GM06990 (cell line): ENCODE data around the gene FEM1B.

Experiments
- DNase-seq: peaks from one replicate; pipeline ENCODE4 v3.0.0-alpha.2; 2011; ENCODE audit not compliant: insufficient read length; ENCODE audit errors: extremely low read depth
- H3K27me3 ChIP-seq: replicated peaks from 2 replicates; pipeline ENCODE4 v1.6.0; 2011; ENCODE audit warnings: low read length; ENCODE audit not compliant: control insufficient read depth, insufficient read depth
- H3K36me3 ChIP-seq: 2 replicates; pipeline ENCODE4 v1.5.1; 2011; ENCODE audit warnings: low read length; ENCODE audit not compliant: control insufficient read depth, insufficient read depth
- H3K4me3 ChIP-seq: replicated peaks from 2 replicates; pipeline ENCODE4 v1.5.1; 2011; ENCODE audit warnings: low read depth, mild to moderate bottlenecking, control low read depth, low read length
- TF ChIP-seq, protein P1 (sequence below): IDR thresholded peaks from 2 replicates; pipeline ENCODE4 v1.5.1; 2011; ENCODE audit warnings: low read length, control low read depth, mild to moderate bottlenecking, inconsistent platforms; ENCODE audit not compliant: insufficient read depth, poor library complexity, severe bottlenecking

Gene FEM1B

DNA sequence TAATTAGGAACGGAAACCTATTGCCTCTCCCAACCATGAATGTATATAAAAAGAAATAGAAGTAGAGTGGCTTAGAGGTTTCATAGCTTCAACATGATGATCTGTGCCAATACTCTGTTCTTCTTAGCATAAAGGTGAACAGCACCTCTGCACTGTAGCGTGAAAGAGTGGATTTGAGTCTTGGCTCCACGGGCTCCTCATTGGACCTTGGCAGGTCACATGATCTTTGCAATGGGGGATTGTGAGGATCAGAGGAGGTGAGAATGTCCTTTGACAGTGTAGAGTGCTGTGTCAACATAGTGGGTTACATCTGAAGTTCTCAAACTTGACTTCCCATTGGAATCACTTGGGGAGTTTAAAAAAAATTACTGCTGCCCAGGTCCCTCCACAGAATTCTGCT lies 51.4 kb downstream of the FEM1B start:
- Histone ChIP-seq H3K36me3 (no peaks in the 10 kb centered on the region), H3K4me3 (no peak overlapping the region), H3K27me3 (no peaks in the 10 kb centered on the region; the same call in none of the 2 replicates)
- TF ChIP-seq, protein P1, sequence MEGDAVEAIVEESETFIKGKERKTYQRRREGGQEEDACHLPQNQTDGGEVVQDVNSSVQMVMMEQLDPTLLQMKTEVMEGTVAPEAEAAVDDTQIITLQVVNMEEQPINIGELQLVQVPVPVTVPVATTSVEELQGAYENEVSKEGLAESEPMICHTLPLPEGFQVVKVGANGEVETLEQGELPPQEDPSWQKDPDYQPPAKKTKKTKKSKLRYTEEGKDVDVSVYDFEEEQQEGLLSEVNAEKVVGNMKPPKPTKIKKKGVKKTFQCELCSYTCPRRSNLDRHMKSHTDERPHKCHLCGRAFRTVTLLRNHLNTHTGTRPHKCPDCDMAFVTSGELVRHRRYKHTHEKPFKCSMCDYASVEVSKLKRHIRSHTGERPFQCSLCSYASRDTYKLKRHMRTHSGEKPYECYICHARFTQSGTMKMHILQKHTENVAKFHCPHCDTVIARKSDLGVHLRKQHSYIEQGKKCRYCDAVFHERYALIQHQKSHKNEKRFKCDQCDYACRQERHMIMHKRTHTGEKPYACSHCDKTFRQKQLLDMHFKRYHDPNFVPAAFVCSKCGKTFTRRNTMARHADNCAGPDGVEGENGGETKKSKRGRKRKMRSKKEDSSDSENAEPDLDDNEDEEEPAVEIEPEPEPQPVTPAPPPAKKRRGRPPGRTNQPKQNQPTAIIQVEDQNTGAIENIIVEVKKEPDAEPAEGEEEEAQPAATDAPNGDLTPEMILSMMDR = no peak
- no peak for DNase-seq

- Histone ChIP-seq H3K4me3 (no peak overlapping the region), H3K27me3 (no peaks in the 10 kb centered on the region; the same call in none of the 2 replicates), H3K36me3 (no peaks in the 10 kb centered on the region)
- no peak for DNase-seq
- TF ChIP-seq, protein P1 = no peak
Measured at GRCh38 chr15:68330416-68330815, 52.9 kb downstream of the FEM1B start.

GRCh38 chr15:68330901-68331300 lies 53.4 kb downstream of the FEM1B start:
- no peaks in the 10 kb centered on the region for H3K36me3 ChIP-seq
- no peak overlapping the region for H3K4me3 ChIP-seq
- DNase-seq = no peak
- no peaks in the 10 kb centered on the region; the same call in none of the 2 replicates for H3K27me3 ChIP-seq
- TF ChIP-seq, protein P1 = no peak

DNA sequence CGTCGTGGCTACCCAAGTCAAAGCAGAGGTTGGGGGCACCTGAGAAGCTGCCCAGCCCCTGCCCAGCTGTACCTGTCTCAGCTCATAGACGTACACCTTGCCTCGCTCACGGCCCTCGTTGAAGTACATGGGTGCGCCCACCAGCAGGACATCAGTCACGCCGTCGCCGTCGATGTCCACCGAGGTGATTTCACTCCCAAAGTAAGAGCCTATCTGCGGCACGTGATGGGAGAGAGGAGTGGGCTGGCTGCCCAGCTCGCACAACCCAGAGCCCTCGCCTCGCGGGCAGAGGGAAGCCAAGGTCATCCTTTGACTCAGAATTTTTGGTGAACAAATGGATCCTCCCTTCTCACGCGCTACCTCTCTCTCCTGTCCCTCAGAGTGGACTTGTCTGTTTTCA lies 54.7 kb downstream of the FEM1B start:
- H3K4me3 ChIP-seq = no peak overlapping the region
- DNase-seq = no peak
- no peaks in the 10 kb centered on the region for H3K36me3 ChIP-seq
- H3K27me3 ChIP-seq = no peaks in the 10 kb centered on the region; the same call in none of the 2 replicates
- TF ChIP-seq, protein P1 = no peak

GRCh38 chr15:68333775-68334470 lies 56.4 kb downstream of the FEM1B start:
- Histone ChIP-seq H3K4me3 (no peak overlapping the region), H3K27me3 (no peaks in the 10 kb centered on the region; the same call in 1 of the 2 replicates), H3K36me3 (no peaks in the 10 kb centered on the region)
- TF ChIP-seq, protein P1 = no peak
- no peak for DNase-seq

GRCh38 chr15:68334661-68335124 lies 57.1 kb downstream of the FEM1B start:
- H3K4me3 ChIP-seq = no peak overlapping the region
- no peaks in the 10 kb centered on the region for H3K36me3 ChIP-seq
- TF ChIP-seq, protein P1 = no peak
- no peaks in the 10 kb centered on the region; the same call in 1 of the 2 replicates for H3K27me3 ChIP-seq
- DNase-seq = no peak
